Activated T-helper 2 cell treated with anti-CD3 and anti-CD28 coated beads, Interferon-gamma antibody, Interleukin-2, Interleukin-4, amounts not matched to agents 10 μg/mL and 5 μg/mL and 100 μg/mL, durations not matched to agents 14 hours and 24 hours and 36 hours (primary cell): ENCODE data around the gene PTPN1. TPM values are rescaled to one million over a fixed set of nuclear protein-coding genes. Genes with fewer than 3 reads are reported as not detected.

Source experiments
- DNase-seq: peaks from one replicate; pipeline ENCODE4 v3.0.0; 2021; ENCODE audit warnings: low spot score
- H3K27ac Mint-ChIP-seq: one replicate; pipeline ENCODE4 v1.8.0; 2021; ENCODE audit warnings: mixed read lengths
- H3K27me3 Mint-ChIP-seq: one replicate; pipeline ENCODE4 v1.8.0; 2021; ENCODE audit warnings: low read depth, mixed read lengths
- H3K36me3 Mint-ChIP-seq: one replicate; pipeline ENCODE4 v1.8.0; 2021; ENCODE audit warnings: low read depth, mixed read lengths
- H3K4me1 Mint-ChIP-seq: one replicate; pipeline ENCODE4 v1.8.0; 2021; ENCODE audit warnings: low read depth, mixed read lengths
- H3K4me3 Mint-ChIP-seq: one replicate; pipeline ENCODE4 v1.8.0; 2021; ENCODE audit warnings: low read depth, mild to moderate bottlenecking, moderate library complexity, mixed read lengths
- H3K9me3 Mint-ChIP-seq: one replicate; pipeline ENCODE4 v1.8.0; 2021; ENCODE audit warnings: mixed read lengths
- intact Hi-C: fragments of 100-400 bp; cut with micrococcal nuclease; formaldehyde crosslinking; loops from one replicate; pipeline ENCODE4 v1.15.1; 2023
- total RNA-seq: library from RNA; stranded (reverse); gene quantifications from 2 replicates; pipeline ENCODE4 v1.2.3, GENCODE V29; 2022

Gene PTPN1
- total RNA-seq, 1 donor from 2014 or later, result 94.6 TPM

DNA sequence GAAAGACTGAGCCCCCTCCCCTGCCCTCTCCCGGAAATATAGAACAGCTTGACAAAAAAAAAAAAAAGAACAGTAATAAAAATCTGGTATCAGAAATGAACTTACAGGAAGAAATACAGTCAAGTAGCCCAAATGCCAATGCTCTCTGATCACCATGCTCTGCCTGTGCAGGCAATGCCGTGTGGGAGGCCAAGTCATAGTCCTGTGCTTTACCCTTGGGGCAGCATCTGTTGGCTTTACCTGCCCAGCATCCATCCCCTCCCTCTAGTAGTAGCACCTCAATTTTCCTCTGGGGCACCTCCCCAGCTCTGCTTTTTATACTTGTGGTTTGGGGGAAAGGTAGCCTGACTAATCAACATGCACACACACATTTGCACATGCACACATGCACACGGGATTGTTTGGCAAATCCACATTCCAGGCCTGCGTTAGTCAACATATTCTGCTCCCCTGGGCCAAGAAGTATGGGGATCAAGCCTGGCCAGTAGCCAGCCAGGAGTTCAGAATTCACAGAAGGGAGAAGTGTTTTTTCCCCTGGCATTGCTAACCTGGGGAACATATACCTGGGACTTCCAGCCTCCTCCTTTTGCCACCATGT, 111.0 kb downstream of the PTPN1 start:
- H3K36me3 Mint-ChIP-seq, result no peaks in the 10 kb centered on the region
- no peak for DNase-seq
- peaks cover 13% of the 10 kb centered on the region for H3K9me3 Mint-ChIP-seq
- intact Hi-C loops, result no loop called here
- H3K27ac Mint-ChIP-seq, result no peak overlapping the region
- H3K4me3 Mint-ChIP-seq, result no peak overlapping the region
- H3K27me3 Mint-ChIP-seq, result no peaks in the 10 kb centered on the region
- H3K4me1 Mint-ChIP-seq, result no peaks in the 10 kb centered on the region

DNA sequence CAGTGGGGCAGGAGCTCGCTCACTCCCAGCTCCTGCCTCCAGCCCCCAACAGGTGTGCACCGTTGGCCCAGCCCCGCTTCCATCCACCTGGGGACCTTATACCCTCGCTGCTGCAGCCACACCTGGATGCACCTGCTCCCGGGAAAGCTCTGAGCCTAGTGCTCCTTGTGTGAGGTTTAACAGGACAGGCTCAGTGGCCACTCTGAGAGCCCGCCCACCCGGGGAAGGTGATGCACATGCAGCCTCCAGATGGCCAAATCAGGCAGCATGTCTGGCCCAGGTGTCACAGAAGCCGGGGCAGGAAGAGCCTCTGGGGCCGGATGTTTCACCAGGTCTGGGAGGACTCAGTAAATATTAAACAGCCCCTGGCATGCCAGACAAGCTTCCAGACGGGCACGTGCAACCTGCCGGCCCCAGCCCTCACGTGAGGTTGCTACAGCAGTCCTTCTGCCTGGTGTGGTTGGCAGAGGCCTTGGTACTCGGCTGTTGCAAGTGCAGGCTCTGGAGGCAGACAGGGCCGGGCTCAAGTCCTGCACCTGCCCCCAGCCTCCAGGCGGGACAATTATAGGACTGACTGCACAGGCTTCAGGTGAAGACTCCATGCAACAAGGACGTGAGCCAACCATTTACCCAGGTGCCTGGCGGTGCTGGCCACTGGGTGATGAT, 114.3 kb downstream of the PTPN1 start:
- no peaks in the 10 kb centered on the region for H3K27me3 Mint-ChIP-seq
- DNase-seq, result no peak
- intact Hi-C loops, result no loop called here
- peaks cover 11% of the 10 kb centered on the region for H3K9me3 Mint-ChIP-seq
- H3K36me3 Mint-ChIP-seq, result no peaks in the 10 kb centered on the region
- no peak overlapping the region for H3K27ac Mint-ChIP-seq
- no peaks in the 10 kb centered on the region for H3K4me1 Mint-ChIP-seq
- H3K4me3 Mint-ChIP-seq, result no peak overlapping the region

GRCh38 chr20:50625986-50626677, 115.9 kb downstream of the PTPN1 start:
- Mint-ChIP-seq H3K36me3 (no peaks in the 10 kb centered on the region), H3K4me1 (no peaks in the 10 kb centered on the region), H3K27me3 (no peaks in the 10 kb centered on the region), H3K9me3 (peaks cover 3% of the 10 kb centered on the region), H3K4me3 (no peak overlapping the region), H3K27ac (no peak overlapping the region)
- DNase-seq, result no peak
- intact Hi-C loops, result no loop called here

- H3K4me1 Mint-ChIP-seq, result no peaks in the 10 kb centered on the region
- intact Hi-C loops, result no loop called here
- no peaks in the 10 kb centered on the region for H3K9me3 Mint-ChIP-seq
- no peak for DNase-seq
- no peaks in the 10 kb centered on the region for H3K27me3 Mint-ChIP-seq
- no peaks in the 10 kb centered on the region for H3K36me3 Mint-ChIP-seq
- no peak overlapping the region for H3K27ac Mint-ChIP-seq
- H3K4me3 Mint-ChIP-seq, result no peak overlapping the region
Observed at GRCh38 chr20:50627747-50628146, 117.6 kb downstream of the PTPN1 start.

DNA sequence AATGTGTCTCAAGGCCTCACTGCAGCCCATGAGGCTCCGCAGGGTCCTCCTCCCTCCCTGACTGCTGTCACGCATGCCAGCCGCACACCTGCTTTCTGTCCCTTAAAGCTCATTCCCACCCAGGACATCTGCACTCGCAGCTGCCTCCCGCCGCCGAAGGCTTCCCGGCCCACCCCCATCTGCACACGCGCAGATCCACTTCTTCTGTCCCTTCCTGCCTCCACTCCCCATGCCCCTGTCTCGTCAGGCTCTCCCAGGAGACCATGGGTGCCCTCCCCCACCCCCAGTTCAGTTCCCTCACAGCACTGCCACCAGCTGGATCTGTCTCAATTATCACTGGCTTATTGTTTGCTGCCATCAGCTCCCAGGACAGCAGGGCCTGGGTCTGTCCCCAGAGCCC, 118.1 kb downstream of the PTPN1 start:
- intact Hi-C loops, result no loop called here
- H3K27ac Mint-ChIP-seq, result no peak overlapping the region
- no peaks in the 10 kb centered on the region for H3K4me1 Mint-ChIP-seq
- no peaks in the 10 kb centered on the region for H3K27me3 Mint-ChIP-seq
- H3K4me3 Mint-ChIP-seq, result no peak overlapping the region
- no peaks in the 10 kb centered on the region for H3K9me3 Mint-ChIP-seq
- DNase-seq, result no peak
- H3K36me3 Mint-ChIP-seq, result no peaks in the 10 kb centered on the region

GRCh38 chr20:50628853-50629669, 118.9 kb downstream of the PTPN1 start:
- Mint-ChIP-seq H3K36me3 (no peaks in the 10 kb centered on the region), H3K27ac (no peak overlapping the region), H3K9me3 (no peaks in the 10 kb centered on the region), H3K27me3 (no peaks in the 10 kb centered on the region), H3K4me3 (no peak overlapping the region), H3K4me1 (no peaks in the 10 kb centered on the region)
- no peak for DNase-seq
- intact Hi-C loops, result no loop called here

GRCh38 chr20:50629670-50630045, 119.5 kb downstream of the PTPN1 start:
- H3K27ac Mint-ChIP-seq, result no peak overlapping the region
- DNase-seq, result no peak
- peaks cover 2% of the 10 kb centered on the region for H3K27me3 Mint-ChIP-seq
- H3K4me1 Mint-ChIP-seq, result no peaks in the 10 kb centered on the region
- H3K4me3 Mint-ChIP-seq, result no peak overlapping the region
- H3K36me3 Mint-ChIP-seq, result no peaks in the 10 kb centered on the region
- intact Hi-C loops, result no loop called here
- no peaks in the 10 kb centered on the region for H3K9me3 Mint-ChIP-seq

- DNase-seq, result no peak
- Mint-ChIP-seq H3K4me1 (no peaks in the 10 kb centered on the region), H3K9me3 (no peaks in the 10 kb centered on the region), H3K4me3 (no peak overlapping the region), H3K27ac (no peak overlapping the region), H3K27me3 (peaks cover 2% of the 10 kb centered on the region), H3K36me3 (no peaks in the 10 kb centered on the region)
- intact Hi-C loops, result no loop called here
Observed at GRCh38 chr20:50630578-50631263, 120.5 kb downstream of the PTPN1 start.

DNA sequence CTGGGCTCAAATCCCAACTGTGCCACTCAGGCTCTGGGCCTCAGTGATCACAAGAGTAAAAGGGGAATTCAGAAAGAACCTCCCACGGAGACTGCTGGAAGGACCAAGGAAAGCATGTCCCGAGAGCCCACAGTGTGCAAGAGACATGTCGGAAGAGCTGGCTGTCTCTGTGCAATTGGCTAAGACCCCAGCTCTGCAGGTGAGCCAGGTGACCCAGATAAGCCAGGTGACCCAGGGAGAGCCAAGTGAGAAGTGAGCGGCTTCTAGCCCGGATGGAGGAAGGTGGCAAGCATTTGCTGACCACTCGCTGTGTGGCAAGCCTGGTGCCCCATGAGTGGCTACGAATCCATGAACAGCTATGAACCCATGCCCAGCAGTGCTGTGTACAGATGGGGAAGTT, 122.1 kb downstream of the PTPN1 start:
- H3K4me1 Mint-ChIP-seq, result no peaks in the 10 kb centered on the region
- no peaks in the 10 kb centered on the region for H3K9me3 Mint-ChIP-seq
- intact Hi-C loops, result no loop called here
- H3K27me3 Mint-ChIP-seq, result peaks cover 2% of the 10 kb centered on the region
- no peak for DNase-seq
- H3K4me3 Mint-ChIP-seq, result no peak overlapping the region
- H3K27ac Mint-ChIP-seq, result no peak overlapping the region
- H3K36me3 Mint-ChIP-seq, result no peaks in the 10 kb centered on the region

DNA sequence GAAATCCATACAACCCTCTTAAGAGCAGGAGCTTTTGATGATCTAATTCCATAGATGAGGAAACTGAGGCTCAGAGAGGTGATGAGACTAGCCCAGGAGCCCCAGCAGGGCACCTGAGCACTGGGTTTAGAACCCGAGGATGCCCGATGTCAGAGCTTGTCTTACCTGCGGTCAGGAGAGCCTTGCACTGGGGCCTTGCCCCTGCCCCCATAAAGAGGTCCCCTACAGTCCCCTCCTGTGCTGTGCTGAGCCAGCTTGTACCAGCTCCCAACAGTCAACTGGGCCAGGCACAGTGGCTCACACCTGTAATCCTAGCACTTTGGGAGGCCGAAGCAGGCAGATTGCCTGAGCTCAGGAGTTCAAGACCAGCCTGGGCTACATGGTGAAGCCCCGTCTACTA, 122.5 kb downstream of the PTPN1 start:
- H3K4me3 Mint-ChIP-seq, result no peak overlapping the region
- no peaks in the 10 kb centered on the region for H3K4me1 Mint-ChIP-seq
- H3K27ac Mint-ChIP-seq, result no peak overlapping the region
- no peaks in the 10 kb centered on the region for H3K36me3 Mint-ChIP-seq
- H3K9me3 Mint-ChIP-seq, result no peaks in the 10 kb centered on the region
- H3K27me3 Mint-ChIP-seq, result peaks cover 2% of the 10 kb centered on the region
- intact Hi-C loops, result no loop called here
- no peak for DNase-seq

DNA sequence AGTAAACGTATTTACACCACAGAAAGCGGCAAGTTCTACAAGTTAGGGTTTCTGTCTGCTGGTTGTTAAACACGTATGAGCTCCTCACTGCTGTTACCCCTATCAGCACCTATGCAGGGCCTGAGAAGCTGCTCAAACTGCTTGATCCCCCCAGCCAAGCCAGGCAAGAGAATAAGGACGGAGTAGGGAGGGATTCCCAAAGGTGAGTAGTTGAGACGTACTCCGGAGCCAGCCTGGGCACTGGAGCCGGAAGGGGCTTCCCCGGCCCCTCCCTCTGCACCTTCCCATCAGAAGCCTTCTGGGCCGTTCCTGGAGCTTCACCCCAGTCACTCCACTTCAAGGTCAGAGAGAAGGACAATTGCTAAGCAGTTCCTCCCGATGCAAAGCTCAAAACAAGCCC, 123.2 kb downstream of the PTPN1 start:
- H3K4me3 Mint-ChIP-seq, result no peak overlapping the region
- no peak overlapping the region for H3K27ac Mint-ChIP-seq
- DNase-seq, result no peak
- intact Hi-C loops, result no loop called here
- no peaks in the 10 kb centered on the region for H3K9me3 Mint-ChIP-seq
- peaks cover 2% of the 10 kb centered on the region for H3K27me3 Mint-ChIP-seq
- H3K36me3 Mint-ChIP-seq, result no peaks in the 10 kb centered on the region
- H3K4me1 Mint-ChIP-seq, result no peaks in the 10 kb centered on the region

GRCh38 chr20:50634191-50634590, 124.0 kb downstream of the PTPN1 start:
- intact Hi-C loops, result no loop called here
- DNase-seq, result no peak
- peaks cover 2% of the 10 kb centered on the region for H3K27me3 Mint-ChIP-seq

More at GRCh38 chr20:50634191-50634590, 124.0 kb downstream of the PTPN1 start:
- no peaks in the 10 kb centered on the region for H3K4me1 Mint-ChIP-seq
- H3K36me3 Mint-ChIP-seq, result no peaks in the 10 kb centered on the region
- H3K4me3 Mint-ChIP-seq, result no peak overlapping the region
- no peaks in the 10 kb centered on the region for H3K9me3 Mint-ChIP-seq
- H3K27ac Mint-ChIP-seq, result no peak overlapping the region
